Measurements from ENCODE around the gene SCGB3A2.

DNA sequence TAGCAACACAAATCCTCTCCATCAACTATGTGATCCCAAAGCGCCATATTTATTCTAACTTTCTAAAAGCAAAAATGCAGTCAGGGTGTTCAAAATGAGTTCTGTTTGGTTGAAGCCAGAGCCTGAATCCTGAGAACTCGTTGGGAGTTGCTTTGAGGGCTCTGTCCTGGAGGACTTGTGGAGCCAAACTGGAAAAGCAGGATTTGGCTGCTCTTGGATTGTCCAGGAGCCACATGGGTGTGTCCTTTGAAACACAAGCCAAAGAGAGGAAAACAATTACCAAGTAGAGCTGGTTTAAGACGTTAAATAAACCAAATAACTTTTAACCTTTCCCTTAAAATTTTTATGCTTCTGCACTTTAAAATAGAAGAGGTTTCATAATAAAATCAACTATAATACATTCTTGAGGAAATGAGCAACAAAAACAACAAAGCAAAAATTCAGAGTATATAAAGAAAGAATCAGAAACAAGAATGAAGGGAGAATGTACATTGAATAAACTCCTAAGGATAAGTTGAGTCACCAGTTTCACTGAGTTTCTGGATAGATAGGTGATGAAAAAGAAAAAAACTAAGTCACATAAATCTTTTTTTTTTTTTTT, 14.3 kb downstream of the SCGB3A2 start:
- TF ChIP-seq, protein P1, sequence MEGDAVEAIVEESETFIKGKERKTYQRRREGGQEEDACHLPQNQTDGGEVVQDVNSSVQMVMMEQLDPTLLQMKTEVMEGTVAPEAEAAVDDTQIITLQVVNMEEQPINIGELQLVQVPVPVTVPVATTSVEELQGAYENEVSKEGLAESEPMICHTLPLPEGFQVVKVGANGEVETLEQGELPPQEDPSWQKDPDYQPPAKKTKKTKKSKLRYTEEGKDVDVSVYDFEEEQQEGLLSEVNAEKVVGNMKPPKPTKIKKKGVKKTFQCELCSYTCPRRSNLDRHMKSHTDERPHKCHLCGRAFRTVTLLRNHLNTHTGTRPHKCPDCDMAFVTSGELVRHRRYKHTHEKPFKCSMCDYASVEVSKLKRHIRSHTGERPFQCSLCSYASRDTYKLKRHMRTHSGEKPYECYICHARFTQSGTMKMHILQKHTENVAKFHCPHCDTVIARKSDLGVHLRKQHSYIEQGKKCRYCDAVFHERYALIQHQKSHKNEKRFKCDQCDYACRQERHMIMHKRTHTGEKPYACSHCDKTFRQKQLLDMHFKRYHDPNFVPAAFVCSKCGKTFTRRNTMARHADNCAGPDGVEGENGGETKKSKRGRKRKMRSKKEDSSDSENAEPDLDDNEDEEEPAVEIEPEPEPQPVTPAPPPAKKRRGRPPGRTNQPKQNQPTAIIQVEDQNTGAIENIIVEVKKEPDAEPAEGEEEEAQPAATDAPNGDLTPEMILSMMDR (conservative IDR thresholded peaks at IDR 0.05; ENCODE audit: low read length), result no peak
- no peak for TF ChIP-seq EZH2phosphoT487 (IDR thresholded peaks at IDR 0.05; ENCODE audit: borderline replicate concordance, low read depth, low read length)
